ENCODE results near the gene WSCD2. TPM values are rescaled to one million over a fixed set of nuclear protein-coding genes. Genes with fewer than 3 reads are reported as not detected.

The WSCD2 gene
- total RNA-seq, 1 experiment from 2014 or later = not detected

DNA sequence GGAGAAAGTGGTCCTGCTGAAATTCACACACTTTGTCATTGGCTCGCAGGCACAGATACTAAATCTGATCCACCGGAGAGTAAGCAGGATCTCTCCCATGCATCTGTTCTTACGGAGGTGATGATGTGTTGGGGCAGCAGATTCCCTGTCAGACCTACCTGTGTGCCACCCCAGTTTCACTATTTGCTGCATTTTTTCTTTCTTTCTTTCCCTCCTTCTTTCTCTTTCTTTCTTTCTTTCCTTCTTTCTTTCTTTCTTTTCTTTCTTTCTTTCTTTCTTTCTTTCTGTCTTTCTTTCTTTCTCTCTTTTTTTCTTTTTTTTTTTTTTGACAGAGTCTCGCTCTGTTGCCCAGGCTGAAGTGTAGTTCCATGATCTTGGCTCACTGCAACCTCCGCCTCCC is 37.4 kb downstream of the WSCD2 start:
- H3K27me3 Mint-ChIP-seq (ENCODE audit: insufficient read depth, unreplicated experiment) = peaks cover 6% of the 10 kb centered on the region
- H3K36me3 Mint-ChIP-seq (ENCODE audit: insufficient read depth, unreplicated experiment) = no peaks in the 10 kb centered on the region
- intact Hi-C loops (cut with micrococcal nuclease; ENCODE audit: unreplicated experiment) = no loop called here
- ChIA-PET CTCF (no interaction called here), POLR2A (no interaction called here)
- no peak for TF ChIP-seq CTCF (IDR thresholded peaks at IDR 0.05; ENCODE audit: insufficient read depth in 1 of 2, low read depth in 1 of 2, low read length in 1 of 2, severe bottlenecking in 1 of 2, unreplicated experiment in 1 of 2)
- no peak overlapping the region for H3K4me3 ChIP-seq (ENCODE audit: low read depth, low read length)
- no peaks in the 10 kb centered on the region for H3K36me3 ChIP-seq (ENCODE audit: control insufficient read depth, insufficient read depth, low read length)
- no peaks in the 10 kb centered on the region; the same call in 1 of the 2 replicates for H3K9me3 ChIP-seq
- H3K4me1 ChIP-seq = no peaks in the 10 kb centered on the region
- no peaks in the 10 kb centered on the region for H3K4me1 Mint-ChIP-seq (ENCODE audit: low read depth, unreplicated experiment)
- BruUV-seq (replicated peaks) = no TSS peak
- no peaks in the 10 kb centered on the region; the same call in 1 of the 2 replicates for H3K27me3 ChIP-seq (replicated peaks; ENCODE audit: control insufficient read depth, insufficient read depth, low read length)
- no peaks in the 10 kb centered on the region for H3K9me3 Mint-ChIP-seq (ENCODE audit: unreplicated experiment)
- DNase-seq = no peak
- no peak overlapping the region for H3K4me3 Mint-ChIP-seq (ENCODE audit: unreplicated experiment)
- no peak overlapping the region for H3K27ac Mint-ChIP-seq (ENCODE audit: unreplicated experiment)

DNA sequence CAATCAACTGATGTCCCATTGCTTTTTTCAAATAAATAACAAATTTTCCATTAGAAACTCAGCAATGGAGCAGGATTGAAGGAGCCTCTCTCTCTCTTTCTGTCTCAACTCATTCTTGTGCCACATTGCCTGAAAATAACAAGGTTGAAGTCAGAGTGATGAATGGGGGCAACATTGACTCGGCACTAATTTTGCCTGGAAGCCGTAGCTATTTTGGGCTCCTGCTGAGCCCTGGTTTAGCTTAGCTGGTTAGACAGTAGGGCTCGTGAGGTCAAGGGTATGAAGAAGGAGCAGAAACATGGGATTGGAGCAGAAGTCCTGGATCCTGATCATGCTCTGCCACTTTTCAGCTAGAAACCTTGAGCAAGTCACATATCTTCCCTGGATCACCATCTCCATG is 38.9 kb downstream of the WSCD2 start:
- no peaks in the 10 kb centered on the region for H3K36me3 Mint-ChIP-seq (ENCODE audit: insufficient read depth, unreplicated experiment)
- no peaks in the 10 kb centered on the region for H3K36me3 ChIP-seq (ENCODE audit: control insufficient read depth, insufficient read depth, low read length)
- no peak for TF ChIP-seq CTCF (IDR thresholded peaks at IDR 0.05; ENCODE audit: insufficient read depth in 1 of 2, low read depth in 1 of 2, low read length in 1 of 2, severe bottlenecking in 1 of 2, unreplicated experiment in 1 of 2)
- no peaks in the 10 kb centered on the region for H3K4me1 ChIP-seq
- peaks cover 8% of the 10 kb centered on the region for H3K27me3 Mint-ChIP-seq (ENCODE audit: insufficient read depth, unreplicated experiment)
- no peaks in the 10 kb centered on the region; the same call in 1 of the 2 replicates for H3K27me3 ChIP-seq (replicated peaks; ENCODE audit: control insufficient read depth, insufficient read depth, low read length)
- ChIA-PET CTCF (no interaction called here), POLR2A (no interaction called here)
- intact Hi-C loops (cut with micrococcal nuclease; ENCODE audit: unreplicated experiment) = no loop called here
- no peak overlapping the region for H3K4me3 Mint-ChIP-seq (ENCODE audit: unreplicated experiment)
- no TSS peak for BruUV-seq (replicated peaks)
- H3K9me3 ChIP-seq = no peaks in the 10 kb centered on the region; the same call in 1 of the 2 replicates
- H3K4me1 Mint-ChIP-seq (ENCODE audit: low read depth, unreplicated experiment) = no peaks in the 10 kb centered on the region
- no peak for DNase-seq
- no peak overlapping the region for H3K4me3 ChIP-seq (ENCODE audit: low read depth, low read length)
- H3K27ac Mint-ChIP-seq (ENCODE audit: unreplicated experiment) = no peak overlapping the region
- H3K9me3 Mint-ChIP-seq (ENCODE audit: unreplicated experiment) = no peaks in the 10 kb centered on the region

DNA sequence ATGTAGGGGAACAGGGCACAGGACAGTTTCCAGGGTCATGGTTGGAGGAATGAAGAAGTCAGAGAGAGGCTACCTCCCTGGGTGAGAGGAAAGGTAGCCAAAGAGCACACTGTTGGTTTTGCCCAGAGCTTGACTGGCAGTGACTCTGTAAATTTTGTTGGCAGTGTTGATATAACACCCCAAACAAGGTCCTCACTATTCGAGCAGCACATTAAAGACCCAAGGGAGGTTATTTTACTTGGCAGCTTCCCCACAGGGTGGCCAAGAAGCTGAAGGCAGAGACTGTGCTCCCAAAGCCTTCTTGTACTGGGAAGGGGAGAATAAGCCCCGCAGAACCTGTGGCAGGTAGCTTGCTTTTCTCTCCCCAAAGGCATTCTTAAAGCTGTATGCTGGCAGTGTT is 40.6 kb downstream of the WSCD2 start:
- no peaks in the 10 kb centered on the region for H3K4me1 Mint-ChIP-seq (ENCODE audit: low read depth, unreplicated experiment)
- no peaks in the 10 kb centered on the region for H3K9me3 Mint-ChIP-seq (ENCODE audit: unreplicated experiment)
- intact Hi-C loops (cut with micrococcal nuclease; ENCODE audit: unreplicated experiment) = no loop called here
- no peak overlapping the region for H3K27ac Mint-ChIP-seq (ENCODE audit: unreplicated experiment)
- no peak for DNase-seq
- Histone ChIP-seq H3K36me3 (ENCODE audit: control insufficient read depth, insufficient read depth, low read length) (no peaks in the 10 kb centered on the region), H3K9me3 (no peaks in the 10 kb centered on the region), H3K27me3 (replicated peaks; ENCODE audit: control insufficient read depth, insufficient read depth, low read length) (no peaks in the 10 kb centered on the region; the same call in 1 of the 2 replicates), H3K4me1 (no peaks in the 10 kb centered on the region), H3K4me3 (ENCODE audit: low read depth, low read length) (no peak overlapping the region)
- H3K36me3 Mint-ChIP-seq (ENCODE audit: insufficient read depth, unreplicated experiment) = no peaks in the 10 kb centered on the region
- TF ChIP-seq CTCF (IDR thresholded peaks at IDR 0.05; ENCODE audit: insufficient read depth in 1 of 2, low read depth in 1 of 2, low read length in 1 of 2, severe bottlenecking in 1 of 2, unreplicated experiment in 1 of 2) = no peak
- ChIA-PET CTCF (no interaction called here), POLR2A (no interaction called here)
- H3K27me3 Mint-ChIP-seq (ENCODE audit: insufficient read depth, unreplicated experiment) = peaks cover 10% of the 10 kb centered on the region
- no peak overlapping the region for H3K4me3 Mint-ChIP-seq (ENCODE audit: unreplicated experiment)
- BruUV-seq (replicated peaks) = no TSS peak
